ENCODE results near the gene SH3D19.
"Not testable (repeated sequence)": the region's sequence is repeated elsewhere in the genome, so short reads cannot be mapped to it uniquely, and the experiment has no call there.

Gene SH3D19

GRCh38 chr4:151267822-151268535 lies 57.4 kb downstream of the SH3D19 start:
- no peak for DNase-seq (ENCODE audit: low read depth)

- DNase-seq (ENCODE audit: low read depth), result no peak
These were observed 58.3 kb downstream of the SH3D19 start for GRCh38 chr4:151267104-151267503.

- no peak for DNase-seq (ENCODE audit: low read depth)
These were observed 58.9 kb downstream of the SH3D19 start for GRCh38 chr4:151266497-151266896.

- no peak for DNase-seq (ENCODE audit: low read depth)
These were observed 62.0 kb downstream of the SH3D19 start for GRCh38 chr4:151263455-151263854.

- DNase-seq (ENCODE audit: low read depth), result no peak
These were observed 64.9 kb downstream of the SH3D19 start for GRCh38 chr4:151260526-151260925.

- DNase-seq (ENCODE audit: low read depth), result no peak
These were observed 65.7 kb downstream of the SH3D19 start for GRCh38 chr4:151259752-151260151.

- no peak for DNase-seq (ENCODE audit: low read depth)
These were observed 67.7 kb downstream of the SH3D19 start for GRCh38 chr4:151257704-151258103.

GRCh38 chr4:151256134-151256533 lies 69.3 kb downstream of the SH3D19 start:
- no peak for DNase-seq (ENCODE audit: low read depth)

GRCh38 chr4:151255680-151256079 lies 69.7 kb downstream of the SH3D19 start:
- not testable (repeated sequence) for DNase-seq (ENCODE audit: low read depth)

GRCh38 chr4:151255226-151255625 lies 70.2 kb downstream of the SH3D19 start:
- not testable (repeated sequence) for DNase-seq (ENCODE audit: low read depth)

GRCh38 chr4:151251603-151252304 lies 73.7 kb downstream of the SH3D19 start:
- DNase-seq (ENCODE audit: low read depth), result no peak

- no peak for DNase-seq (ENCODE audit: low read depth)
These were observed 74.7 kb downstream of the SH3D19 start for GRCh38 chr4:151250706-151251105.

- DNase-seq (ENCODE audit: low read depth), result no peak
These were observed 76.9 kb downstream of the SH3D19 start for GRCh38 chr4:151248519-151248918.

GRCh38 chr4:151247395-151247794 lies 78.0 kb downstream of the SH3D19 start:
- DNase-seq (ENCODE audit: low read depth), result no peak

GRCh38 chr4:151246742-151247141 lies 78.7 kb downstream of the SH3D19 start:
- no peak for DNase-seq (ENCODE audit: low read depth)

- no peak for DNase-seq (ENCODE audit: low read depth)
These were observed 83.1 kb downstream of the SH3D19 start for GRCh38 chr4:151242305-151242704.

- no peak for DNase-seq (ENCODE audit: low read depth)
These were observed 85.8 kb downstream of the SH3D19 start for GRCh38 chr4:151239608-151240007.

- DNase-seq (ENCODE audit: low read depth), result no peak
These were observed 86.9 kb downstream of the SH3D19 start for GRCh38 chr4:151238477-151238876.

- DNase-seq (ENCODE audit: low read depth), result no peak
These were observed 89.4 kb downstream of the SH3D19 start for GRCh38 chr4:151236036-151236435.

GRCh38 chr4:151235373-151235772 lies 90.0 kb downstream of the SH3D19 start:
- DNase-seq (ENCODE audit: low read depth), result not testable (repeated sequence)

- no peak for DNase-seq (ENCODE audit: low read depth)
These were observed 91.8 kb downstream of the SH3D19 start for GRCh38 chr4:151233600-151233999.

GRCh38 chr4:151231915-151232595 lies 93.3 kb downstream of the SH3D19 start:
- no peak for DNase-seq (ENCODE audit: low read depth)

Measured in stimulated activated CD4-positive, alpha-beta T cell treated with anti-CD3 and anti-CD28 coated beads, Interleukin-2, amount 100 ng/mL, for 4 hours (primary cell).